B cell (primary cell): ENCODE data around the gene LRRC58. TPM values are rescaled to one million over a fixed set of nuclear protein-coding genes. Genes with fewer than 3 reads are reported as not detected.

Source experiments
- ATAC-seq: fragments of 200-7000 bp; cut with Tn5 transposase; one replicate; pipeline ENCODE4 v1.10.0; 2021; ENCODE audit warnings: low read depth, mild to moderate bottlenecking, moderate number of reproducible peaks, moderate library complexity
- CTCF ChIA-PET: fragments of 350-600 bp; sonication (Branson Sonifier 250); formaldehyde crosslinking; loops from one replicate; lab custom pipeline; 2021; ENCODE audit warnings: antibody characterized with exemption, inconsistent platforms; lab: Charles Lee
- POLR2A ChIA-PET: fragments of 350-600 bp; sonication (Branson Sonifier 250); formaldehyde crosslinking; loops from one replicate; lab custom pipeline; 2021; ENCODE audit warnings: antibody characterized with exemption; lab: Charles Lee
- DNase-seq: peaks from one replicate; pipeline ENCODE4 v3.0.0; 2013
- H2AFZ ChIP-seq: 2 replicates; pipeline ENCODE4 v1.6.1; 2012; ENCODE audit warnings: mild to moderate bottlenecking, low read depth, low read length; ENCODE audit not compliant: insufficient read depth, poor library complexity, severe bottlenecking
- H3K27ac ChIP-seq, 2 donors: 1 replicate in 1 of 2; 2 replicates in 1 of 2; pipeline ENCODE4 v1.5.1; 2012 to 2013; ENCODE audit warnings: low read length in 2 of 2, mild to moderate bottlenecking in 2 of 2, moderate library complexity in 1 of 2
- H3K27me3 ChIP-seq, 4 experiments: fragments of 200-600 bp in 1 of 4; sonication (generic) in 1 of 4; replicated peaks in 1 of 4; 1 replicate in 2 of 4; 2 replicates in 2 of 4; pipeline versions ENCODE4 v1.6.1 to v1.7.0; 2013 to 2016; ENCODE audit warnings: low read length in 3 of 4, mild to moderate bottlenecking in 2 of 4, mixed read lengths in 1 of 4, moderate library complexity in 1 of 4; ENCODE audit not compliant: insufficient read depth in 4 of 4, control insufficient read depth in 3 of 4; ENCODE audit errors: control extremely low read depth in 1 of 4
- H3K36me3 ChIP-seq, 2 experiments: replicated peaks in 1 of 2; 1 replicate in 1 of 2; 2 replicates in 1 of 2; pipeline versions ENCODE4 v1.6.1 to v1.7.1; 2013; ENCODE audit warnings: low read length in 1 of 2; ENCODE audit not compliant: insufficient read depth in 2 of 2, control insufficient read depth in 1 of 2; ENCODE audit errors: control extremely low read depth in 1 of 2, extremely low read depth in 1 of 2
- H3K4me1 ChIP-seq, 2 donors: fragments of 200-600 bp in 1 of 2; sonication (generic) in 1 of 2; 1 replicate in 1 of 2; 2 replicates in 1 of 2; pipeline versions ENCODE4 v1.5.1 to v1.6.1; 2013 to 2017; ENCODE audit warnings: low read length in 2 of 2; ENCODE audit not compliant: control insufficient read depth in 2 of 2, insufficient read depth in 2 of 2
- H3K4me2 ChIP-seq: replicated peaks from 2 replicates; pipeline ENCODE3; 2012; ENCODE audit warnings: mild to moderate bottlenecking, low read depth, low read length; ENCODE audit not compliant: poor library complexity, severe bottlenecking
- H3K4me3 ChIP-seq, 5 experiments: fragments of 200-600 bp in 1 of 5; sonication (generic) in 1 of 5; 1 replicate in 3 of 5; 2 replicates in 2 of 5; pipeline versions ENCODE4 v1.5.1 to v1.7.0; 2011 to 2016; ENCODE audit warnings: low read length in 4 of 5, mild to moderate bottlenecking in 4 of 5, low read depth in 2 of 5, control low read depth in 1 of 5, moderate library complexity in 1 of 5; ENCODE audit not compliant: insufficient read depth in 1 of 5; ENCODE audit errors: control extremely low read depth in 1 of 5, extremely low read depth in 1 of 5
- H3K79me2 ChIP-seq: fragments of 200-600 bp; sonication (generic); one replicate; pipeline ENCODE4 v1.6.0; 2016; ENCODE audit warnings: low read length; ENCODE audit not compliant: control insufficient read depth, insufficient read depth
- H3K9ac ChIP-seq: fragments of 200-600 bp; sonication (generic); 2 replicates; pipeline ENCODE4 v1.6.1; 2017; ENCODE audit warnings: mild to moderate bottlenecking, low read length, moderate library complexity
- H3K9me3 ChIP-seq, 3 donors: one replicate each; pipeline versions ENCODE4 v1.6.1 to v1.7.1; 2013; ENCODE audit warnings: low read length in 2 of 3; ENCODE audit not compliant: control insufficient read depth in 2 of 3, insufficient read depth in 1 of 3; ENCODE audit errors: control extremely low read depth in 1 of 3
- H4K20me1 ChIP-seq: 2 replicates; pipeline ENCODE4 v1.6.0; 2012; ENCODE audit warnings: mild to moderate bottlenecking, low read length; ENCODE audit not compliant: insufficient read depth, control insufficient read depth, poor library complexity, severe bottlenecking
- H3K27ac Mint-ChIP-seq: one replicate; pipeline ENCODE4 v1.8.0; 2021; ENCODE audit warnings: mixed read lengths
- H3K27me3 Mint-ChIP-seq: one replicate; pipeline ENCODE4 v1.8.0; 2021; ENCODE audit warnings: mixed read lengths
- H3K4me1 Mint-ChIP-seq: one replicate; pipeline ENCODE4 v1.8.0; 2021; ENCODE audit warnings: mixed read lengths
- H3K4me3 Mint-ChIP-seq: one replicate; pipeline ENCODE4 v1.8.0; 2021; ENCODE audit warnings: mixed read lengths
- H3K9me3 Mint-ChIP-seq: one replicate; pipeline ENCODE4 v1.8.0; 2022; ENCODE audit warnings: mixed read lengths; ENCODE audit not compliant: insufficient read depth
- EZH2 ChIP-seq: IDR thresholded peaks from 2 replicates; pipeline ENCODE4 v1.6.1; 2012; ENCODE audit warnings: borderline replicate concordance, low read depth, mild to moderate bottlenecking, moderate library complexity, low read length; ENCODE audit not compliant: insufficient read depth, poor library complexity, severe bottlenecking
- WGBS: methylation state at CpG from one replicate; pipeline ENCODE4 v1.1.5; 2013; ENCODE audit warnings: missing lambda C conversion rate; ENCODE audit not compliant: insufficient coverage; 5-methylcytosine and 5-hydroxymethylcytosine counted together
- intact Hi-C: fragments of 100-400 bp; cut with micrococcal nuclease; formaldehyde crosslinking; loops from one replicate; pipeline ENCODE4 v1.10.0; 2022
- polyA plus RNA-seq: library from polyadenylated mRNA; depleted of rRNA; stranded (reverse); fragments of >200 nt; gene quantifications from 2 replicates; pipeline ENCODE4 v1.2.3, GENCODE V29; 2012
- total RNA-seq, 2 donors: library from RNA; stranded (reverse); fragments of 120-200 nt in 1 of 2; gene quantifications; 1 replicate in 1 of 2; 2 replicates in 1 of 2; pipeline versions ENCODE4 v1.2.3 to v1.2.4, GENCODE V29; 2013 to 2022
- TF ChIP-seq, protein P1 (sequence below): fragments of 200-600 bp; IDR thresholded peaks from one replicate; pipeline ENCODE4 v1.8.0; 2022; ENCODE audit warnings: antibody characterized with exemption, mild to moderate bottlenecking

LRRC58 gene
- total and polyA plus RNA-seq, 2 donors (not counting 1 experiment from before 2014, with no cell fraction given), result 5.0 to 16.7 TPM

DNA sequence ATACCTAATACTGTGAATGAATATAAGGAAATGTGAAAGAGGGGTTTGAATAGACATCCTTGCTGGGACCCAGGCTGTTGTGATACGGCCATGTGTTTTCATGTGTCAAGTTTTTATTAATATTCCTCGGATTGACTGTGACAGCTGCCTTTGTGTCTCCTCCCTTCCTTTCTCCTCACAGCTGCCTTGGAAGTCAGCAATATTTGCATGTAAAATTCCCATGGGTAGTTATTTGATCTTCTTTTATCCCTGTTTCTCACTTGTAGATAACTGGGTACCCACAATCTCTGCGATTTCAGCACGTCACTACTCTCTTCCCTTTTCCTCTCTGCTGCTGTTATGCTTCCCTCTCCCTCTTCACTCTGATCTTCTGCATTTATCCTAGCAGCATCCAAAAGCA, 73.5 kb downstream of the LRRC58 start:
- intact Hi-C loops, result no loop called here
- DNase-seq (no peak), ATAC-seq (no peak)
- H3K79me2 ChIP-seq, result no peaks in the 10 kb centered on the region
- TF ChIP-seq EZH2, result no peak
- TF ChIP-seq, protein P1, sequence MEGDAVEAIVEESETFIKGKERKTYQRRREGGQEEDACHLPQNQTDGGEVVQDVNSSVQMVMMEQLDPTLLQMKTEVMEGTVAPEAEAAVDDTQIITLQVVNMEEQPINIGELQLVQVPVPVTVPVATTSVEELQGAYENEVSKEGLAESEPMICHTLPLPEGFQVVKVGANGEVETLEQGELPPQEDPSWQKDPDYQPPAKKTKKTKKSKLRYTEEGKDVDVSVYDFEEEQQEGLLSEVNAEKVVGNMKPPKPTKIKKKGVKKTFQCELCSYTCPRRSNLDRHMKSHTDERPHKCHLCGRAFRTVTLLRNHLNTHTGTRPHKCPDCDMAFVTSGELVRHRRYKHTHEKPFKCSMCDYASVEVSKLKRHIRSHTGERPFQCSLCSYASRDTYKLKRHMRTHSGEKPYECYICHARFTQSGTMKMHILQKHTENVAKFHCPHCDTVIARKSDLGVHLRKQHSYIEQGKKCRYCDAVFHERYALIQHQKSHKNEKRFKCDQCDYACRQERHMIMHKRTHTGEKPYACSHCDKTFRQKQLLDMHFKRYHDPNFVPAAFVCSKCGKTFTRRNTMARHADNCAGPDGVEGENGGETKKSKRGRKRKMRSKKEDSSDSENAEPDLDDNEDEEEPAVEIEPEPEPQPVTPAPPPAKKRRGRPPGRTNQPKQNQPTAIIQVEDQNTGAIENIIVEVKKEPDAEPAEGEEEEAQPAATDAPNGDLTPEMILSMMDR, result no peak
- ChIA-PET POLR2A (no interaction called here), CTCF (interaction anchor here (1.0 kb wide), 1 partner anchor 141 kb away, joined by 3 read pairs; no protein-coding TSS in a partner anchor)
- H3K4me3 ChIP-seq, result no peak overlapping the region
- no peak overlapping the region for H3K27ac ChIP-seq
- 80% methylated on average over 1 of the region's 4 CpGs for WGBS
- no peak overlapping the region for H2AFZ ChIP-seq
- Mint-ChIP-seq H3K27me3 (peaks cover 31% of the 10 kb centered on the region), H3K4me1 (no peaks in the 10 kb centered on the region), H3K4me3 (no peak overlapping the region), H3K27ac (no peak overlapping the region), H3K9me3 (peaks cover 4% of the 10 kb centered on the region)
- H3K4me2 ChIP-seq, result no peak overlapping the region
- no peaks in the 10 kb centered on the region for H4K20me1 ChIP-seq
- peaks cover 0 to 3% (median 0%) of the 10 kb centered on the region in 3 donors for H3K9me3 ChIP-seq
- H3K27me3 ChIP-seq, result peaks cover 0 to 4% (median 1%) of the 10 kb centered on the region in 4 experiments
- no peaks in the 10 kb centered on the region for H3K4me1 ChIP-seq
- no peaks in the 10 kb centered on the region for H3K36me3 ChIP-seq
- no peak overlapping the region for H3K9ac ChIP-seq

DNA sequence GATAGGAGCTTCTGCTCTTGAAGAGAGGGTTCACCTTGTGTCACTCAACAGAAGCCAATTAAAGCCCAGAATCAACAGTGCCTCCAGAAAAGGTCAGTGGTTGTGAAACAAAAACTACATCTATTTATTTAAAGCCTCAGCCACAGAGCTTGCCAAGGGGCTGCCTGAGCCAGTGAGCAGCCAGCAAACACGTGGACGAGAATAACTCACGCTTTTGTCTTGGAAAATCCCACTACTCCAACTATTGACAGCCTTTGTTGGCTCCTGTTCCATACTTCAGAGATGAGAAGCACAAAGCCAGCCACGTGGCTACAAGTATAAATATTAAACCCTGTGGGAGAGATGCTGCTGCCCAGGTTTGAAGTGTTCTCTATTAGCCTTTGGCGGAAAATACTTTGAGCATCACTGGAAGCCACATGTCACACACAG, 74.4 kb downstream of the LRRC58 start:
- ChIA-PET POLR2A (no interaction called here), CTCF (interaction anchor here (1.0 kb wide), 1 partner anchor 142 kb away, joined by 3 read pairs; no protein-coding TSS in a partner anchor)
- no peaks in the 10 kb centered on the region for H3K4me1 ChIP-seq
- no peak overlapping the region for H3K9ac ChIP-seq
- no peaks in the 10 kb centered on the region for H3K36me3 ChIP-seq
- H3K27ac Mint-ChIP-seq, result no peak overlapping the region
- peaks cover 4% of the 10 kb centered on the region for H3K9me3 Mint-ChIP-seq
- H3K27ac ChIP-seq, result no peak overlapping the region
- H3K4me2 ChIP-seq, result no peak overlapping the region
- no peak overlapping the region for H2AFZ ChIP-seq
- no peak overlapping the region for H3K4me3 ChIP-seq
- H4K20me1 ChIP-seq, result no peaks in the 10 kb centered on the region
- 79% methylated on average over 3 of the region's 5 CpGs for WGBS
- H3K4me3 Mint-ChIP-seq, result no peak overlapping the region
- no peaks in the 10 kb centered on the region for H3K79me2 ChIP-seq
- ATAC-seq (no peak), DNase-seq (no peak)
- peaks cover 30% of the 10 kb centered on the region for H3K27me3 Mint-ChIP-seq
- no peaks in the 10 kb centered on the region for H3K4me1 Mint-ChIP-seq
- TF ChIP-seq, protein P1, result no peak
- no peak for TF ChIP-seq EZH2
- intact Hi-C loops, result no loop called here
- peaks cover 0 to 4% (median 1%) of the 10 kb centered on the region in 4 experiments for H3K27me3 ChIP-seq
- H3K9me3 ChIP-seq, result peaks cover 0 to 3% (median 0%) of the 10 kb centered on the region in 3 donors

Other genes starting within 250 kb of the LRRC58 start
- gene GPR156, start 64.1 kb downstream of the LRRC58 start, total RNA-seq, result 0.20 TPM in 1 of 2 replicates, not detected in the other
- gene GPR156, start 64.1 kb downstream of the LRRC58 start, polyA plus RNA-seq, result 0.03 TPM in 1 of 2 replicates, not detected in the other
- gene FSTL1, start 101.6 kb upstream of the LRRC58 start, total RNA-seq, result not detected in 2 replicates
- 0.15 TPM in 1 of 2 replicates, not detected in the other for gene FSTL1, start 101.6 kb upstream of the LRRC58 start, polyA plus RNA-seq
- gene NDUFB4, start 247.0 kb upstream of the LRRC58 start, total RNA-seq, result 58.1 and 68.4 TPM in 2 replicates
- 104 and 139 TPM in 2 replicates for gene NDUFB4, start 247.0 kb upstream of the LRRC58 start, polyA plus RNA-seq